Body of pancreas (tissue), 4 donors: ENCODE data around the gene LSAMP. TPM values are rescaled to one million over a fixed set of nuclear protein-coding genes. Genes with fewer than 3 reads are reported as not detected.
"Not testable (repeated sequence)": the region's sequence is repeated elsewhere in the genome, so short reads cannot be mapped to it uniquely, and the experiment has no call there.

ENCODE experiments used
- ATAC-seq: fragments of 150-250 bp; one replicate; pipeline ENCODE4 v1.9.1; 2016
- DNase-seq, 4 donors: peaks; one replicate each; pipeline ENCODE4 v3.0.0-alpha.2; 2019
- H3K27ac ChIP-seq, 4 donors: fragments of 200-600 bp; sonication (generic); 1 replicate in 3 of 4; 2 replicates in 1 of 4; pipeline versions ENCODE4 v1.5.1 to v1.6.1; 2016 to 2019; ENCODE audit warnings: mild to moderate bottlenecking in 1 of 4, mixed read lengths in 1 of 4, moderate library complexity in 1 of 4
- H3K27me3 ChIP-seq, 2 donors: fragments of 200-600 bp; sonication (generic); one replicate each; pipeline ENCODE4 v1.6.0; 2016; ENCODE audit warnings: mild to moderate bottlenecking in 1 of 2
- H3K36me3 ChIP-seq, 2 donors: fragments of 200-600 bp; sonication (generic); replicated peaks in 1 of 2; 2 replicates each; pipeline ENCODE4 v1.5.1; 2016; ENCODE audit warnings: low read depth in 2 of 2; ENCODE audit not compliant: insufficient read depth in 1 of 2
- H3K4me1 ChIP-seq: fragments of 200-600 bp; sonication (generic); one replicate; pipeline ENCODE4 v1.6.0; 2016
- H3K4me3 ChIP-seq, 2 donors: fragments of 200-600 bp; sonication (generic); 1 replicate in 1 of 2; 2 replicates in 1 of 2; pipeline ENCODE4 v1.5.1; 2016 to 2019
- H3K9me3 ChIP-seq, 3 donors: fragments of 200-600 bp; sonication (generic); 1 replicate in 2 of 3; 2 replicates in 1 of 3; pipeline ENCODE4 v1.5.1; 2016
- CTCF ChIP-seq, 7 experiments: fragments of 450-650 bp in 4 of 7; fragments of 200-600 bp in 3 of 7; sonication (generic) in 3 of 7; IDR thresholded peaks; one replicate each; pipeline ENCODE4 v1.5.1; 2016 to 2019; ENCODE audit warnings: antibody characterized with exemption in 7 of 7
- POLR2A ChIP-seq, 3 donors: fragments of 450-650 bp; IDR thresholded peaks; one replicate each; pipeline ENCODE4 v1.6.1; 2016; ENCODE audit warnings: antibody characterized with exemption in 3 of 3, mild to moderate bottlenecking in 2 of 3
- WGBS, 2 donors: methylation state at CpG; one replicate each; pipeline ENCODE4 v1.1.5; 2017; 5-methylcytosine and 5-hydroxymethylcytosine counted together
- intact Hi-C: fragments of 100-400 bp; cut with DNase I; formaldehyde crosslinking; loops from one replicate; pipeline ENCODE4 v1.15.1; 2023
- total RNA-seq, 2 donors: library from RNA; depleted of rRNA; stranded (reverse); fragments of >200 nt; gene quantifications; one replicate each; pipeline ENCODE4 v1.1.0, GENCODE V29; 2016

The LSAMP gene
- total RNA-seq, 2 donors from 2014 or later = 1.6 to 2.1 TPM

GRCh38 chr3:115792206-115792955, 652.9 kb downstream of the LSAMP start:
- no peak for TF ChIP-seq POLR2A (IDR thresholded peaks at IDR 0.05)
- no peak for TF ChIP-seq CTCF (IDR thresholded peaks at IDR 0.05)
- Histone ChIP-seq H3K9me3 (no peaks in the 10 kb centered on the region), H3K36me3 (no peaks in the 10 kb centered on the region), H3K27ac (no peak overlapping the region), H3K4me1 (peaks cover 7% of the 10 kb centered on the region), H3K27me3 (no peaks in the 10 kb centered on the region), H3K4me3 (no peak overlapping the region)
- intact Hi-C loops = no loop called here
- no peak for ATAC-seq
- 41 to 53% methylated on average over 6 of the region's 6 CpGs for WGBS, 2 donors
- no peak for DNase-seq

GRCh38 chr3:115791271-115792153, 653.8 kb downstream of the LSAMP start:
- WGBS, 2 donors = 87 to 97% methylated on average over 43 to 53 of the region's 55 CpGs
- H3K36me3 ChIP-seq, H3K9me3 ChIP-seq, ATAC-seq, intact Hi-C loops, DNase-seq, H3K27me3 ChIP-seq, H3K4me1 ChIP-seq, H3K27ac ChIP-seq, H3K4me3 ChIP-seq: not testable (repeated sequence)

GRCh38 chr3:115790759-115791158, 654.5 kb downstream of the LSAMP start:
- no peaks in the 10 kb centered on the region for H3K36me3 ChIP-seq
- H3K27ac ChIP-seq = no peak overlapping the region
- peaks cover 7% of the 10 kb centered on the region for H3K4me1 ChIP-seq
- DNase-seq (peak in 2 of 4 donors; percentile 32 to 59), ATAC-seq (peak; percentile 40)
- TF ChIP-seq CTCF (IDR thresholded peaks at IDR 0.05) (no peak), POLR2A (IDR thresholded peaks at IDR 0.05) (no peak)
- H3K9me3 ChIP-seq = no peaks in the 10 kb centered on the region
- H3K4me3 ChIP-seq = no peak overlapping the region
- WGBS, 2 donors = 80 to 83% methylated on average over 3 of the region's 3 CpGs
- intact Hi-C loops = no loop called here
- no peaks in the 10 kb centered on the region for H3K27me3 ChIP-seq

GRCh38 chr3:115789481-115789880, 655.8 kb downstream of the LSAMP start:
- ATAC-seq (no peak), DNase-seq (no peak)
- 79 to 85% methylated on average over 4 of the region's 4 CpGs for WGBS, 2 donors
- H3K27ac ChIP-seq = no peak overlapping the region
- H3K9me3 ChIP-seq = no peaks in the 10 kb centered on the region
- H3K36me3 ChIP-seq = no peaks in the 10 kb centered on the region
- TF ChIP-seq POLR2A (IDR thresholded peaks at IDR 0.05) (no peak), CTCF (IDR thresholded peaks at IDR 0.05) (no peak)
- H3K27me3 ChIP-seq = no peaks in the 10 kb centered on the region
- intact Hi-C loops = no loop called here
- no peak overlapping the region for H3K4me3 ChIP-seq
- peaks cover 15% of the 10 kb centered on the region for H3K4me1 ChIP-seq

- Histone ChIP-seq H3K27me3 (no peaks in the 10 kb centered on the region), H3K9me3 (no peaks in the 10 kb centered on the region), H3K27ac (no peak overlapping the region), H3K4me3 (no peak overlapping the region), H3K36me3 (no peaks in the 10 kb centered on the region), H3K4me1 (peaks cover 15% of the 10 kb centered on the region)
- WGBS, 2 donors = 63 to 72% methylated on average over 4 of the region's 4 CpGs
- intact Hi-C loops = no loop called here
- TF ChIP-seq POLR2A (IDR thresholded peaks at IDR 0.05) = no peak
- TF ChIP-seq CTCF (IDR thresholded peaks at IDR 0.05) = no peak
- ATAC-seq (no peak), DNase-seq (no peak)
Measured at GRCh38 chr3:115788921-115789470, 656.3 kb downstream of the LSAMP start.
